ENCODE results near the gene SERINC3. TPM values are rescaled to one million over a fixed set of nuclear protein-coding genes. Genes with fewer than 3 reads are reported as not detected.
A peak's percentile ranks its signal among the peaks of the same experiment; 100 is the strongest.

Gene SERINC3
- total RNA-seq, 2 experiments from 2014 or later = 39.5 to 40.2 TPM

DNA sequence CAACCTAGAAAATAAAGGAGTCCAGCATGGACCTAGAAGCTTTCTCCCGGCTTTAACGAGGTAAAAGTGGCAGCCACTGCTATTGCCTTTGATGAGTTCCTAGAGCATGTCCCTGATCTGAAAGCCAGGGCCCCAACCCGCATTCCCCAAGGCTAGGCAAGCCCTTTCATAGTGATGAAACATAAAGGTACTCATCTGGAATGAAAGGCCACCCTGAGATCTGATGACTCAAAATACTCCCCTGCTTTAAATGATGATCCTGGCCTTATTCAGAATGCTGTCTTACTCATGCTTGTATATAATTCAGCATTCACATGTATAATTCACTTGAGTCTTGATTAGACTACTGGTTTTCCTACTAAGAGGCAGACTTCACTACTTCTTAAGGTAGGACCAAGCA lies 24.9 kb downstream of the SERINC3 start:
- Histone ChIP-seq H3K36me3 (ENCODE audit: insufficient read depth, low read length) (peaks cover 87% of the 10 kb centered on the region), H3K4me3 (ENCODE audit: low read length) (no peak overlapping the region), H3K27ac (ENCODE audit: low read depth in 1 of 2, low read length in 2 of 2) (no peak overlapping the region), H3K4me1 (ENCODE audit: insufficient read depth, low read length) (no peaks in the 10 kb centered on the region), H3K9me3 (ENCODE audit: control insufficient read depth in 1 of 2, insufficient read depth in 1 of 2, low read length in 2 of 2) (no peaks in the 10 kb centered on the region), H3K27me3 (ENCODE audit: control insufficient read depth in 1 of 2, insufficient read depth in 2 of 2, low read length in 2 of 2) (no peaks in the 10 kb centered on the region)
- Mint-ChIP-seq H3K36me3 (ENCODE audit: low read depth) (peaks cover 99% of the 10 kb centered on the region), H3K4me1 (ENCODE audit: low read depth) (no peaks in the 10 kb centered on the region), H3K27me3 (no peaks in the 10 kb centered on the region), H3K9me3 (no peaks in the 10 kb centered on the region), H3K27ac (peak overlapping the region; percentile 63), H3K4me3 (no peak overlapping the region)
- DNase-seq (no peak), ATAC-seq (ENCODE audit: poor library complexity) (no peak)
- TF ChIP-seq, protein P1, sequence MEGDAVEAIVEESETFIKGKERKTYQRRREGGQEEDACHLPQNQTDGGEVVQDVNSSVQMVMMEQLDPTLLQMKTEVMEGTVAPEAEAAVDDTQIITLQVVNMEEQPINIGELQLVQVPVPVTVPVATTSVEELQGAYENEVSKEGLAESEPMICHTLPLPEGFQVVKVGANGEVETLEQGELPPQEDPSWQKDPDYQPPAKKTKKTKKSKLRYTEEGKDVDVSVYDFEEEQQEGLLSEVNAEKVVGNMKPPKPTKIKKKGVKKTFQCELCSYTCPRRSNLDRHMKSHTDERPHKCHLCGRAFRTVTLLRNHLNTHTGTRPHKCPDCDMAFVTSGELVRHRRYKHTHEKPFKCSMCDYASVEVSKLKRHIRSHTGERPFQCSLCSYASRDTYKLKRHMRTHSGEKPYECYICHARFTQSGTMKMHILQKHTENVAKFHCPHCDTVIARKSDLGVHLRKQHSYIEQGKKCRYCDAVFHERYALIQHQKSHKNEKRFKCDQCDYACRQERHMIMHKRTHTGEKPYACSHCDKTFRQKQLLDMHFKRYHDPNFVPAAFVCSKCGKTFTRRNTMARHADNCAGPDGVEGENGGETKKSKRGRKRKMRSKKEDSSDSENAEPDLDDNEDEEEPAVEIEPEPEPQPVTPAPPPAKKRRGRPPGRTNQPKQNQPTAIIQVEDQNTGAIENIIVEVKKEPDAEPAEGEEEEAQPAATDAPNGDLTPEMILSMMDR (IDR thresholded peaks at IDR 0.05) = no peak
- ChIA-PET POLR2A (no interaction called here), CTCF (no interaction called here)
- intact Hi-C loops (cut with DNase I, micrococcal nuclease) = no loop called here

DNA sequence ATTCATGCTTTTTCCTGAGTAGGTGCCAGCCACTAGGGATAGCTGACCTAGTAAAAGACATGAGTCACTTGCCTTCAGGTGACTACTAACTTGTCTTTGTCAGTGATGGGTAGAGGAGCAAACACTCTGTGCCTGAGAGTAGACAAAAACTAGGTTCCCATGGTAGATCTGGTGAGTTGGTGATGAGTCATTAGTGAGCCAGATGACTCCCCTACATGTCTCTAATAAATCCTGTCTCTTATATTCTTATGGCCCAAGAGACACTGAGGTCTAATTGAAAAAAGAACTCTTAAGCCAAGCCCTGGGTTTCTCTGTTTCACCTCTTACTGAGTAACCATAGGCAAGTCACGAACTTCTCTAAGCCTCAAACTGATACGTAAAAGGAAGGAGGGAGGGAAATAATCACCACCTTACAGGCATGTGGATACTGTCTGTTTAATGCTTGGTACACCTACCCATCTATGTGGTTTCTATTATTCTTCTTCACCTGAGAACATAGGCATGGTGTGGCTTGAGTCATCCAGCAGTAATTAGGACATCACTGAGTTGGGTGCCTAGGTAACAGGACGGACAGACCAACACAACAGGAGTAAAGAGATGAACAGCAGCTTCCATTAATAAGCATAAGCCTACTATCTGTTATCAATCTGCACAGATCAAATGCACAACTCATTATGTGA lies 25.9 kb downstream of the SERINC3 start:
- Histone ChIP-seq H3K4me1 (ENCODE audit: insufficient read depth, low read length) (no peaks in the 10 kb centered on the region), H3K27me3 (ENCODE audit: control insufficient read depth in 1 of 2, insufficient read depth in 2 of 2, low read length in 2 of 2) (no peaks in the 10 kb centered on the region), H3K4me3 (ENCODE audit: low read length) (no peak overlapping the region), H3K9me3 (ENCODE audit: control insufficient read depth in 1 of 2, insufficient read depth in 1 of 2, low read length in 2 of 2) (no peaks in the 10 kb centered on the region), H3K36me3 (ENCODE audit: insufficient read depth, low read length) (peaks cover 86% of the 10 kb centered on the region), H3K27ac (ENCODE audit: low read depth in 1 of 2, low read length in 2 of 2) (no peak overlapping the region)
- Mint-ChIP-seq H3K4me3 (no peak overlapping the region), H3K9me3 (no peaks in the 10 kb centered on the region), H3K27me3 (no peaks in the 10 kb centered on the region), H3K27ac (peak overlapping the region; percentile 52), H3K36me3 (ENCODE audit: low read depth) (peaks cover 99% of the 10 kb centered on the region), H3K4me1 (ENCODE audit: low read depth) (no peaks in the 10 kb centered on the region)
- TF ChIP-seq, protein P1 (IDR thresholded peaks at IDR 0.05) = no peak
- ATAC-seq (ENCODE audit: poor library complexity) (peak; percentile 29), DNase-seq (peak in 3 of 14 experiments; percentile 12 to 48 (median 27))
- ChIA-PET POLR2A (no interaction called here), CTCF (no interaction called here)
- intact Hi-C loops (cut with DNase I, micrococcal nuclease) = no loop called here

DNA sequence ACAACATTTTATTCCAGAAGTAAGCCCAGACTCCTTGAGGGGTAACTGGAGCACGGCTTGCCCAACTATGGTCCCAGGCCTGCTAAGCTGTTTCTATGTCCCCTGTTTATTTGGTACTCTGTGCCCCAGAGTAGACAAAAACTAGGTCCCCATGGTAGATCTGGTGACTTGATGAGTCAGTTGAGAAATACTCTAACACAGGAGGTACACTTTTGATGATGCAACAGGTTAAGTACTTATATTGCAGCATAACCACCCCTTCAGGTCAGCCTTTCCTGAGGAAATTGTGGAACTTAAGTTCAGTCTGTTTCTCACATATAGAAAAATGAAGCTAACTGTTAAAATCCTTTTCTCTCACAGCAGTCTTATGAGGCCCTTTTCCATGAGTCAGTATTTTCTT lies 26.6 kb downstream of the SERINC3 start:
- Mint-ChIP-seq H3K36me3 (ENCODE audit: low read depth) (peaks cover 97% of the 10 kb centered on the region), H3K4me1 (ENCODE audit: low read depth) (no peaks in the 10 kb centered on the region), H3K27me3 (no peaks in the 10 kb centered on the region), H3K27ac (peak overlapping the region; percentile 52), H3K4me3 (no peak overlapping the region), H3K9me3 (no peaks in the 10 kb centered on the region)
- CTCF ChIA-PET = no interaction called here
- Histone ChIP-seq H3K4me1 (ENCODE audit: insufficient read depth, low read length) (no peaks in the 10 kb centered on the region), H3K9me3 (ENCODE audit: control insufficient read depth in 1 of 2, insufficient read depth in 1 of 2, low read length in 2 of 2) (no peaks in the 10 kb centered on the region), H3K36me3 (ENCODE audit: insufficient read depth, low read length) (peaks cover 84% of the 10 kb centered on the region), H3K27ac (ENCODE audit: low read depth in 1 of 2, low read length in 2 of 2) (no peak overlapping the region), H3K27me3 (ENCODE audit: control insufficient read depth in 1 of 2, insufficient read depth in 2 of 2, low read length in 2 of 2) (no peaks in the 10 kb centered on the region), H3K4me3 (ENCODE audit: low read length) (no peak overlapping the region)
- ATAC-seq (ENCODE audit: poor library complexity) = no peak
- POLR2A ChIA-PET = no interaction called here
- TF ChIP-seq, protein P1 (IDR thresholded peaks at IDR 0.05) = no peak
- intact Hi-C loops (cut with DNase I, micrococcal nuclease) = no loop called here
- DNase-seq = peak in 1 of 14 experiments; percentile 32
